GM21528 (cell line): ENCODE measurements around the gene MTR.
"Not testable (repeated sequence)": the region's sequence is repeated elsewhere in the genome, so short reads cannot be mapped to it uniquely, and the experiment has no call there.

ENCODE experiments used
- ATAC-seq: cut with Tn5 transposase; IDR thresholded peaks from one replicate; pipeline ENCODE4 v1.9.1; 2021; ENCODE audit warnings: mild to moderate bottlenecking, moderate library complexity; ENCODE audit not compliant: unreplicated experiment, low FRiP score

MTR gene

DNA sequence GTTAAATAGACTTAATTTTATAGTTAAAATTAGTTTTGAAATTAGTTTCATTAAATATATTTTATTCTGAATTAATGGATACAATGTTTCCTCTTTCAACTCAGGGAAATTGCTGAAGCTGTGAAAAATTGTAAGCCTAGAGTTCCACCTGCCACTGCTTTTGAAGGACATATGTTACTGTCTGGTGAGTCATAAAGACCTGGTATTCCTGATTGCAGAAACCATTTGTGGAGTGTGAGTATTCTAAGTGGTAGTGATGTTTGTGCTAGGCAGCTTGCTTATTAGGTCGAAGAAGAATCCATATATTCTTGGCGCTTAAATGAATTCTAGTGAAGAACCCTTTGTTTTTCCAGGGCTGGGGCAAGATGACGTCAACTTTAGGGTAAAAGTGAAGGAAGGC, 34.0 kb downstream of the MTR start:
- no peak for ATAC-seq

- ATAC-seq, result no peak
These were observed 35.0 kb downstream of the MTR start for GRCh38 chr1:236830116-236830515.

GRCh38 chr1:236830560-236830959, 35.5 kb downstream of the MTR start:
- ATAC-seq, result no peak

GRCh38 chr1:236833575-236833974, 38.5 kb downstream of the MTR start:
- no peak for ATAC-seq

- ATAC-seq, result no peak
These were observed 39.8 kb downstream of the MTR start for GRCh38 chr1:236834876-236835275.

DNA sequence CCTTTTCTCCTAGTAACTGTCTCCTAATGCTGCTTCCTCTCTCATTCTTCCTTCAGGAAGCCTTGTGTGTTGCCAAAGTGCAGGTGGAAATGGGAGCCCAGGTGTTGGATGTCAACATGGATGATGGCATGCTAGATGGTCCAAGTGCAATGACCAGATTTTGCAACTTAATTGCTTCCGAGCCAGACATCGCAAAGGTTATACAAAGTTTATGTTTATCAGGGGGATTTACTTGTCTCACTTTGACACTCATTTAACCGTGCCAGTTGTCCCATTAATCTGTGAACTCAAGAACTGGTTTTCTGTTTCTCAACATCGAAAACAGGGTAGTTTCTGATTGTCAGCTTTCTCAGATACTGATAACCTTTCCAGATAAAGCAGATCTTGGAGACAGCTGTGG, 40.4 kb downstream of the MTR start:
- no peak for ATAC-seq

GRCh38 chr1:236836157-236836556, 41.1 kb downstream of the MTR start:
- no peak for ATAC-seq

GRCh38 chr1:236837115-236837514, 42.0 kb downstream of the MTR start:
- no peak for ATAC-seq

DNA sequence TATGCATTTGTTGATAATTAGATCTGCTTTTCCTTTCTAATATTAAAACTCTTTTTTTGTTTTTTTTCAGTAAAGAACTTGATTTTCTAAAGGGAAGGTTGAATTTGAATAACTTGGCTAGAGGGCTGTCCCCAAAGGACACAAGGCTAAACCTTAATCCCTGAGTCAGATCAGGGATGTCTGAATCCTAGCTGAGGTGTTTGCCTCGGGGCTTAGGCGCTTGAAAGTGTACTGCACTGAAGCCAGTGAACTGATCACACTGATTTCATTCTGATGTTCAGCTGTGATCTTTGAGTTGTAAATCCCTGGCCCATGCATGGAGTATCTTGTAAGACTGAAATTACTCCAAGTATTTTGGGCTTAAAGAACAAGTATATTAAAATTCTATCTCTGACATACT, 42.8 kb downstream of the MTR start:
- ATAC-seq, result no peak

- ATAC-seq, result no peak
These were observed 46.2 kb downstream of the MTR start for GRCh38 chr1:236841341-236841740.

GRCh38 chr1:236844499-236845271, 49.6 kb downstream of the MTR start:
- ATAC-seq, result no peak

DNA sequence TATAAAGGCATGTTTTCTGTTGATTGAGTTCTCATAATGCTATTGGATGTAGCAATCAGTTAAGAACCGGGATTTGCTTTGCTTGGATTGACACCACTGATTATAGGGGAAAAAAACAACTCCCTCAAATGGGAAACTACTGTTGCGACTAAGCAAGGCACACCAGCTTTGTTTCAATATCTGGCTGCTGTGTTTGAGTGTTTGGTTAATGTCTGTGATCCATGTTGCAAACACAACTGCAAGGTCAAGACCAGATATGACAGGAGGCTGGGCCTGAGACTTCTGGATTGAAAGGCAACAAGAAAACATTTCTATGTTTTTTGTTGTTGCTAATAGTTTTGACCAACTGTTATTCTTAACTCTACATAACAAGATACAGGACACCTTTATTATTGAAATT, 50.7 kb downstream of the MTR start:
- ATAC-seq, result no peak

- ATAC-seq, result no peak
These were observed 53.3 kb downstream of the MTR start for GRCh38 chr1:236848274-236848923.

DNA sequence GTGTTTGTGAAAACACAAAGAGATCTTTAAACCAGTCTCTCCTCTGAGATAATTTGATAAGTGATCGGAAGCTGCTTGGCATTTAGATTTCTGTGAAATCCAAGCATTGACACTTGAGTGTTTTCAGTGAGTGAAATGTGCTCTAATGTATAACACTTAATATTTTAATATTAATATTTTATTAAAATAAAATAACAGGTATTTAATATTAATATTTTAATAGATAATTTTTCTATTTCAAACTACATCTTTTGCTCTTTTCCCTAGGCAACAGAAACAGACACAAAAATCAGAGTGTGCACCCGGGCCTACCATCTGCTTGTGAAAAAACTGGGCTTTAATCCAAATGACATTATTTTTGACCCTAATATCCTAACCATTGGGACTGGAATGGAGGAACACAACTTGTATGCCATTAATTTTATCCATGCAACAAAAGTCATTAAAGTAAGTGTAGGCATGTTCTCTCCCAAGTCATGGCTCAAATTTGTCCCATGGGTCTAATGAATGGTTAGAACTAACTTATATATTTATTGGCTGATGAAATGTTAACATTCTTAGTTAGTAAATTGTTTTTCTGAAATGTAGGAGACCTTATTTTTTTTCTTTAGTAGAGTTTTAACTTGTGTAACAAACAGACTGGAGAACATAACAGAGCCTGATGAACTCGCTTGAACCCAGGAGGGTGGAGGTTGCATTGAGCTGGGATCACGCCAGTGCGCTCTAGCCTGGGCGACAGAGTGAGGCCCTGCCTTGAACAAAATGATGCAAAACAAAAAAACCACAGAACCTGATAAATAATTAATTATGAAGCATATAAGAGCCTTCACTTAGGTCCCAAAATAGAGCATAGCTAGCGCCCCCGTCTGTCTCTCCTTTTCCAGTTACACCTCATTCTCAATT, 55.2 kb downstream of the MTR start:
- no peak for ATAC-seq

GRCh38 chr1:236851871-236852270, 56.8 kb downstream of the MTR start:
- ATAC-seq, result no peak

DNA sequence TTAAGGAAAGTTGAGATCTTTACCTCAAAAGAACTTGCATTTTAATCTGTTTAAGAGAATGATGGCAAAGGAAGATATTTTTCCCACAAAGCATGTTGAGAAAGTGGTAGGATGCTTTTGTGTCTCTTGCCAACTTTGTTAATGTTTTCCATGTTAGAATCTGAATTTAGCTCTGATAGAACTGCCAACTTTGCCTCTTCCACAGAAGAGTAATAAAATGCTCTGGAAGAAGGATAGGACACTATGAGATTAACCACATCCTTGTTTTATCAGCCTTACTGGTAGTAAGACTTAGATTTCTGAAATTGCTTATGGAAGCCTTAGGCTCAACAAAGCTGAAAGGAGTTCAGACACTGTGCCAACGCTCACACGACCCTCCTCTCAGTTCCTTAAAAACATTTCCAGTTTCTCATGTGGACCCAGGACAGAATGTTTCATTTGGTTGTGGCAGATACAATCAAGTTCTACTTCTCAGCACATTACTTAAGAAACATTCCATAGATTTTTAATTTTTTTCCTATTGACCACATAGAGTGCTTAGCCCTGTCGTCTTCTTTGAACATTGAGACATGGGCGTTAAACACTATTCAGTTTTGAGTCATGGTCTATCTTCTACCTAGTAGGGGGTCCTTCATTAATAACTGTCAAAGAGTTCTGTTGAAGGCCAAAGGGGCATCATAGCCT, 59.0 kb downstream of the MTR start:
- ATAC-seq, result no peak

- no peak for ATAC-seq
These were observed 59.5 kb downstream of the MTR start for GRCh38 chr1:236854605-236854983.

DNA sequence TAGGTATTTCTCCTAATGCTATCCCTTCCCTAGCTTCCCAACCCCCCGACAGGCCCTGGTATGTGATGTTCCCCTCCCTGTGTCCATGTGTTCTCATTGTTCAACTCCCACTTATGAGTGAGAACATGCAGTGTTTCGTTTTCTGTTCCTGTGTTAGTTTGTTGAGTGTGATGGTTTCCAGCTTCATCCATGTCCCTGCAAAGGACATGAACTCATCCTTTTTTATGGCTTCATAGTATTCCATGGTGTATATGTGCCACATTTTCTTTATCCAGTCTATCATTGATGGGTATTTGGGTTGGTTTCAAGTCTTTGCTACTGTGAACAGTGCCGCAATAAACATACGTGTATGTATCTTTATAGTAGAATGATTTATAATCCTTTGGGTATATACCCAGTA, 61.6 kb downstream of the MTR start:
- not testable (repeated sequence) for ATAC-seq

DNA sequence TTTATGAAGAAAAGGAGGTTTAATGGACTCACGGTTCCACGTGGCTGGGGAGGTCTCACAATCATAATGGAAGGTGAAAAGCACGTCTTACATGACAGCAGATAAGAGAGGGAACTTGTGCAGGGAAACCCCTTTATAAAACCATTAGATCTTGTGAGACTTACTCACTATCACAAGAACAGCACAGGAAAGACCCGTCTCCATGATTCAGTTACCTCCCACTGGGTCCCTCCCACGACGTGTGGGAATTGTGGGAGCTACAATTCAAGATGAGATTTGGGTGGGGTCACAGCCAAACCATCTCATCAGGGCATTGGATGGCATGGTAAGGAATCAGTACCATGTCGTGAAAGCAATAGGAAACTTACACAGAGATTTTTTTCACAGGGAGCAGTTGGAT, 63.1 kb downstream of the MTR start:
- no peak for ATAC-seq

- no peak for ATAC-seq
These were observed 65.0 kb downstream of the MTR start for GRCh38 chr1:236860101-236860500.

- ATAC-seq, result no peak
These were observed 65.6 kb downstream of the MTR start for GRCh38 chr1:236860674-236861073.
